CD4-positive, alpha-beta T cell treated with Interleukin-17A for 4 hours (primary cell): ENCODE results near the gene EYS.
"Not testable (repeated sequence)": the region's sequence is repeated elsewhere in the genome, so short reads cannot be mapped to it uniquely, and the experiment has no call there.

Experiments
- DNase-seq: peaks from one replicate; pipeline ENCODE4 v3.0.0-alpha.2; 2020; ENCODE audit warnings: mixed read lengths

EYS gene

GRCh38 chr6:64085126-64085525, 1621.9 kb downstream of the EYS start:
- no peak for DNase-seq

- DNase-seq: no peak
Measured at GRCh38 chr6:64084185-64084663, 1622.8 kb downstream of the EYS start.

GRCh38 chr6:64083261-64083660, 1623.8 kb downstream of the EYS start:
- DNase-seq: no peak

- no peak for DNase-seq
Measured at GRCh38 chr6:64081453-64081852, 1625.6 kb downstream of the EYS start.

GRCh38 chr6:64074981-64075380, 1632.0 kb downstream of the EYS start:
- no peak for DNase-seq

- no peak for DNase-seq
Measured at GRCh38 chr6:64072686-64073085, 1634.3 kb downstream of the EYS start.

- no peak for DNase-seq
Measured at GRCh38 chr6:64064919-64065318, 1642.1 kb downstream of the EYS start.

GRCh38 chr6:64062960-64063683, 1643.9 kb downstream of the EYS start:
- DNase-seq: no peak

GRCh38 chr6:64054861-64055260, 1652.2 kb downstream of the EYS start:
- DNase-seq: no peak

- DNase-seq: no peak
Measured at GRCh38 chr6:64050590-64050989, 1656.4 kb downstream of the EYS start.

- DNase-seq: no peak
Measured at GRCh38 chr6:64049736-64050135, 1657.3 kb downstream of the EYS start.

- no peak for DNase-seq
Measured at GRCh38 chr6:64046746-64047208, 1660.2 kb downstream of the EYS start.

- DNase-seq: no peak
Measured at GRCh38 chr6:64041373-64041772, 1665.7 kb downstream of the EYS start.

- DNase-seq: no peak
Measured at GRCh38 chr6:64040113-64040512, 1666.9 kb downstream of the EYS start.

GRCh38 chr6:64037427-64037826, 1669.6 kb downstream of the EYS start:
- no peak for DNase-seq

GRCh38 chr6:64034910-64035655, 1671.9 kb downstream of the EYS start:
- no peak for DNase-seq

GRCh38 chr6:64034291-64034690, 1672.7 kb downstream of the EYS start:
- DNase-seq: no peak

- DNase-seq: not testable (repeated sequence)
Measured at GRCh38 chr6:64030950-64031618, 1675.9 kb downstream of the EYS start.

GRCh38 chr6:64023693-64024092, 1683.3 kb downstream of the EYS start:
- no peak for DNase-seq

- no peak for DNase-seq
Measured at GRCh38 chr6:64014595-64014994, 1692.4 kb downstream of the EYS start.

- no peak for DNase-seq
Measured at GRCh38 chr6:64013011-64013410, 1694.0 kb downstream of the EYS start.

GRCh38 chr6:64012351-64013001, 1694.5 kb downstream of the EYS start:
- no peak for DNase-seq

GRCh38 chr6:64010666-64011065, 1696.4 kb downstream of the EYS start:
- no peak for DNase-seq
